ENCODE data around the gene UST. TPM values are rescaled to one million over a fixed set of nuclear protein-coding genes. Genes with fewer than 3 reads are reported as not detected.
"Not testable (repeated sequence)": the region's sequence is repeated elsewhere in the genome, so short reads cannot be mapped to it uniquely, and the experiment has no call there.

The UST gene
- total and polyA plus RNA-seq, 4 donors = 0.24 to 2.7 (median 0.87) TPM

GRCh38 chr6:148750838-148751792 lies 4.3 kb downstream of the UST start:
- Histone ChIP-seq H3K4me3 (ENCODE audit: low read depth in 1 of 3, low read length in 3 of 3) (no peak overlapping the region), H3K36me3 (ENCODE audit: control insufficient read depth in 4 of 4, insufficient read depth in 3 of 4, low read depth in 1 of 4, low read length in 3 of 4) (no peaks in the 10 kb centered on the region), H3K27ac (ENCODE audit: low read depth in 1 of 2, low read length in 2 of 2) (no peak overlapping the region), H3K9ac (ENCODE audit: low read depth in 1 of 2, low read length in 2 of 2) (no peak overlapping the region), H3K27me3 (ENCODE audit: control insufficient read depth in 4 of 4, insufficient read depth in 4 of 4, low read length in 3 of 4) (peaks cover 0 to 5% (median 0%) of the 10 kb centered on the region in 4 donors), H3K4me1 (ENCODE audit: control insufficient read depth in 4 of 4, insufficient read depth in 4 of 4, low read length in 3 of 4) (peaks cover 5 to 24% (median 15%) of the 10 kb centered on the region in 4 donors), H3K9me3 (ENCODE audit: control insufficient read depth in 4 of 4, low read length in 3 of 4) (peaks cover 0 to 3% (median 0%) of the 10 kb centered on the region in 4 donors)
- WGBS = 92% methylated on average over 13 of the region's 13 CpGs
- no peak for DNase-seq (ENCODE audit: low spot score)
- TF ChIP-seq MAX (IDR thresholded peaks at IDR 0.05) (no peak), SP1 (IDR thresholded peaks at IDR 0.05) (no peak), RXRA (IDR thresholded peaks at IDR 0.05) (no peak), RAD21 (IDR thresholded peaks at IDR 0.05) (no peak), NR2F2 (IDR thresholded peaks at IDR 0.05) (no peak), HNF4A (conservative IDR thresholded peaks at IDR 0.05) (no peak), JUND (IDR thresholded peaks at IDR 0.05) (no peak)
- TF ChIP-seq, protein P1, sequence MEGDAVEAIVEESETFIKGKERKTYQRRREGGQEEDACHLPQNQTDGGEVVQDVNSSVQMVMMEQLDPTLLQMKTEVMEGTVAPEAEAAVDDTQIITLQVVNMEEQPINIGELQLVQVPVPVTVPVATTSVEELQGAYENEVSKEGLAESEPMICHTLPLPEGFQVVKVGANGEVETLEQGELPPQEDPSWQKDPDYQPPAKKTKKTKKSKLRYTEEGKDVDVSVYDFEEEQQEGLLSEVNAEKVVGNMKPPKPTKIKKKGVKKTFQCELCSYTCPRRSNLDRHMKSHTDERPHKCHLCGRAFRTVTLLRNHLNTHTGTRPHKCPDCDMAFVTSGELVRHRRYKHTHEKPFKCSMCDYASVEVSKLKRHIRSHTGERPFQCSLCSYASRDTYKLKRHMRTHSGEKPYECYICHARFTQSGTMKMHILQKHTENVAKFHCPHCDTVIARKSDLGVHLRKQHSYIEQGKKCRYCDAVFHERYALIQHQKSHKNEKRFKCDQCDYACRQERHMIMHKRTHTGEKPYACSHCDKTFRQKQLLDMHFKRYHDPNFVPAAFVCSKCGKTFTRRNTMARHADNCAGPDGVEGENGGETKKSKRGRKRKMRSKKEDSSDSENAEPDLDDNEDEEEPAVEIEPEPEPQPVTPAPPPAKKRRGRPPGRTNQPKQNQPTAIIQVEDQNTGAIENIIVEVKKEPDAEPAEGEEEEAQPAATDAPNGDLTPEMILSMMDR (IDR thresholded peaks at IDR 0.05; ENCODE audit: low read depth, low read length, missing input control) = no peak

DNA sequence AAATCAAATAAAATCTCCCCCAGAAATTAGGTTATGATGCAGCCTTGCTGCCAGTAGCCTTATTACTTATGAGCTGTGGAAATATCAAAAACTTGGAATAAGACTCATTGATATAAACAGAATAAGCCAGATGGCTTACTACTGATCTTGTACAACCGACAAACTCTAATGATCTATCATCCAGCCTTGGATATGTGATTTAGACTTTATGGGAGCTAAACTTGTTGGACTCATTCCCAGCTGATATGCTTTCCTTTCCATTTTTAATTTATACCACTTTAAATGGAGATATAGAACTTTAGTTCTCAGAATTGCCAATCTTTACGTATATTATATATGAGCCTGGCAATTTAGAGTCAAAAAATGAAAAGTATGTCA lies 5.0 kb downstream of the UST start:
- H3K9me3 ChIP-seq (ENCODE audit: control insufficient read depth in 4 of 4, low read length in 3 of 4) = peaks cover 0 to 3% (median 0%) of the 10 kb centered on the region in 4 donors
- no peak overlapping the region for H3K9ac ChIP-seq (ENCODE audit: low read depth in 1 of 2, low read length in 2 of 2)
- H3K36me3 ChIP-seq (ENCODE audit: control insufficient read depth in 4 of 4, insufficient read depth in 3 of 4, low read depth in 1 of 4, low read length in 3 of 4) = no peaks in the 10 kb centered on the region
- 85% methylated on average over 2 of the region's 2 CpGs for WGBS
- peaks cover 4 to 17% (median 9%) of the 10 kb centered on the region in 4 donors for H3K4me1 ChIP-seq (ENCODE audit: control insufficient read depth in 4 of 4, insufficient read depth in 4 of 4, low read length in 3 of 4)
- H3K27ac ChIP-seq (ENCODE audit: low read depth in 1 of 2, low read length in 2 of 2) = no peak overlapping the region
- H3K4me3 ChIP-seq (ENCODE audit: low read depth in 1 of 3, low read length in 3 of 3) = no peak overlapping the region
- no peak for TF ChIP-seq ATF3 (IDR thresholded peaks at IDR 0.05)
- no peak for TF ChIP-seq EGR1 (IDR thresholded peaks at IDR 0.05; ENCODE audit: low read depth in 2 of 2)
- no peak for TF ChIP-seq NR2F2 (IDR thresholded peaks at IDR 0.05)
- no peak for TF ChIP-seq FOXA1 (IDR thresholded peaks at IDR 0.05)
- TF ChIP-seq, protein P2, sequence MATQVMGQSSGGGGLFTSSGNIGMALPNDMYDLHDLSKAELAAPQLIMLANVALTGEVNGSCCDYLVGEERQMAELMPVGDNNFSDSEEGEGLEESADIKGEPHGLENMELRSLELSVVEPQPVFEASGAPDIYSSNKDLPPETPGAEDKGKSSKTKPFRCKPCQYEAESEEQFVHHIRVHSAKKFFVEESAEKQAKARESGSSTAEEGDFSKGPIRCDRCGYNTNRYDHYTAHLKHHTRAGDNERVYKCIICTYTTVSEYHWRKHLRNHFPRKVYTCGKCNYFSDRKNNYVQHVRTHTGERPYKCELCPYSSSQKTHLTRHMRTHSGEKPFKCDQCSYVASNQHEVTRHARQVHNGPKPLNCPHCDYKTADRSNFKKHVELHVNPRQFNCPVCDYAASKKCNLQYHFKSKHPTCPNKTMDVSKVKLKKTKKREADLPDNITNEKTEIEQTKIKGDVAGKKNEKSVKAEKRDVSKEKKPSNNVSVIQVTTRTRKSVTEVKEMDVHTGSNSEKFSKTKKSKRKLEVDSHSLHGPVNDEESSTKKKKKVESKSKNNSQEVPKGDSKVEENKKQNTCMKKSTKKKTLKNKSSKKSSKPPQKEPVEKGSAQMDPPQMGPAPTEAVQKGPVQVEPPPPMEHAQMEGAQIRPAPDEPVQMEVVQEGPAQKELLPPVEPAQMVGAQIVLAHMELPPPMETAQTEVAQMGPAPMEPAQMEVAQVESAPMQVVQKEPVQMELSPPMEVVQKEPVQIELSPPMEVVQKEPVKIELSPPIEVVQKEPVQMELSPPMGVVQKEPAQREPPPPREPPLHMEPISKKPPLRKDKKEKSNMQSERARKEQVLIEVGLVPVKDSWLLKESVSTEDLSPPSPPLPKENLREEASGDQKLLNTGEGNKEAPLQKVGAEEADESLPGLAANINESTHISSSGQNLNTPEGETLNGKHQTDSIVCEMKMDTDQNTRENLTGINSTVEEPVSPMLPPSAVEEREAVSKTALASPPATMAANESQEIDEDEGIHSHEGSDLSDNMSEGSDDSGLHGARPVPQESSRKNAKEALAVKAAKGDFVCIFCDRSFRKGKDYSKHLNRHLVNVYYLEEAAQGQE (IDR thresholded peaks at IDR 0.05) = no peak
- TF ChIP-seq HNF4G (IDR thresholded peaks at IDR 0.05) = no peak
- no peak for TF ChIP-seq HNF4A (conservative IDR thresholded peaks at IDR 0.05)
- TF ChIP-seq SP1 (IDR thresholded peaks at IDR 0.05) = no peak
- TF ChIP-seq TAF1 (conservative IDR thresholded peaks at IDR 0.05) = no peak
- no peak for TF ChIP-seq RAD21 (IDR thresholded peaks at IDR 0.05)
- no peak for TF ChIP-seq GABPA (IDR thresholded peaks at IDR 0.05 in 1 of 2, conservative IDR thresholded peaks at IDR 0.05 in 1 of 2)
- TF ChIP-seq RXRA (IDR thresholded peaks at IDR 0.05) = no peak
- TF ChIP-seq, protein P1 (IDR thresholded peaks at IDR 0.05; ENCODE audit: low read depth, low read length, missing input control) = no peak
- TF ChIP-seq FOXA2 (IDR thresholded peaks at IDR 0.05) = no peak
- H3K27me3 ChIP-seq (ENCODE audit: control insufficient read depth in 4 of 4, insufficient read depth in 4 of 4, low read length in 3 of 4) = peaks cover 0 to 5% (median 0%) of the 10 kb centered on the region in 4 donors
- DNase-seq (ENCODE audit: low spot score) = no peak

- DNase-seq (ENCODE audit: low spot score); H3K36me3 ChIP-seq (ENCODE audit: control insufficient read depth in 4 of 4, insufficient read depth in 3 of 4, low read depth in 1 of 4, low read length in 3 of 4); H3K27me3 ChIP-seq (ENCODE audit: control insufficient read depth in 4 of 4, insufficient read depth in 4 of 4, low read length in 3 of 4); H3K27ac ChIP-seq (ENCODE audit: low read depth in 1 of 2, low read length in 2 of 2); H3K4me3 ChIP-seq (ENCODE audit: low read depth in 1 of 3, low read length in 3 of 3); H3K9me3 ChIP-seq (ENCODE audit: control insufficient read depth in 4 of 4, low read length in 3 of 4); H3K4me1 ChIP-seq (ENCODE audit: control insufficient read depth in 4 of 4, insufficient read depth in 4 of 4, low read length in 3 of 4); H3K9ac ChIP-seq (ENCODE audit: low read depth in 1 of 2, low read length in 2 of 2): not testable (repeated sequence)
- 98% methylated on average over 1 of the region's 1 CpG for WGBS
Observed at GRCh38 chr6:148755379-148755778, 8.5 kb downstream of the UST start.
